ENCODE measurements around the gene ATG2A.

The ATG2A gene

GRCh38 chr11:64906314-64906635 is 10.7 kb downstream of the ATG2A start:
- no peak for TF ChIP-seq CTCF (IDR thresholded peaks at IDR 0.05; ENCODE audit: low read depth, low read length, missing control alignments)

GRCh38 chr11:64905516-64906313 is 11.3 kb downstream of the ATG2A start:
- DNase-seq (ENCODE audit: extremely low read depth, low read depth), result no peak
- TF ChIP-seq CTCF (IDR thresholded peaks at IDR 0.05; ENCODE audit: low read depth, low read length, missing control alignments), result no peak
- H3K4me3 ChIP-seq (replicated peaks; ENCODE audit: low read depth, low read length), result no peak overlapping the region

More at GRCh38 chr11:64906314-64906635, 10.7 kb downstream of the ATG2A start:
- no peak overlapping the region for H3K4me3 ChIP-seq (replicated peaks; ENCODE audit: low read depth, low read length)
- no peak for DNase-seq (ENCODE audit: extremely low read depth, low read depth)

GRCh38 chr11:64903291-64903833 is 13.6 kb downstream of the ATG2A start:
- no peak for TF ChIP-seq CTCF (IDR thresholded peaks at IDR 0.05; ENCODE audit: low read depth, low read length, missing control alignments)
- H3K4me3 ChIP-seq (replicated peaks; ENCODE audit: low read depth, low read length), result no peak overlapping the region
- DNase-seq (ENCODE audit: extremely low read depth, low read depth), result no peak

- no peak for DNase-seq (ENCODE audit: extremely low read depth, low read depth)
- no peak overlapping the region for H3K4me3 ChIP-seq (replicated peaks; ENCODE audit: low read depth, low read length)
- no peak for TF ChIP-seq CTCF (IDR thresholded peaks at IDR 0.05; ENCODE audit: low read depth, low read length, missing control alignments)
Measured at GRCh38 chr11:64902102-64902900, 14.7 kb downstream of the ATG2A start.

GRCh38 chr11:64900774-64901173 is 16.2 kb downstream of the ATG2A start:
- no peak for DNase-seq (ENCODE audit: extremely low read depth, low read depth)
- H3K4me3 ChIP-seq (replicated peaks; ENCODE audit: low read depth, low read length), result no peak overlapping the region
- TF ChIP-seq CTCF (IDR thresholded peaks at IDR 0.05; ENCODE audit: low read depth, low read length, missing control alignments), result no peak

GRCh38 chr11:64900263-64900678 is 16.7 kb downstream of the ATG2A start:
- TF ChIP-seq CTCF (IDR thresholded peaks at IDR 0.05; ENCODE audit: low read depth, low read length, missing control alignments), result no peak
- no peak for DNase-seq (ENCODE audit: extremely low read depth, low read depth)
- H3K4me3 ChIP-seq (replicated peaks; ENCODE audit: low read depth, low read length), result no peak overlapping the region

All from HFF-Myc (cell line).